ENCODE data around the gene DPP4. TPM values are rescaled to one million over a fixed set of nuclear protein-coding genes. Genes with fewer than 3 reads are reported as not detected.

The DPP4 gene
- total RNA-seq, 1 donor from 2014 or later: 0.82 TPM

DNA sequence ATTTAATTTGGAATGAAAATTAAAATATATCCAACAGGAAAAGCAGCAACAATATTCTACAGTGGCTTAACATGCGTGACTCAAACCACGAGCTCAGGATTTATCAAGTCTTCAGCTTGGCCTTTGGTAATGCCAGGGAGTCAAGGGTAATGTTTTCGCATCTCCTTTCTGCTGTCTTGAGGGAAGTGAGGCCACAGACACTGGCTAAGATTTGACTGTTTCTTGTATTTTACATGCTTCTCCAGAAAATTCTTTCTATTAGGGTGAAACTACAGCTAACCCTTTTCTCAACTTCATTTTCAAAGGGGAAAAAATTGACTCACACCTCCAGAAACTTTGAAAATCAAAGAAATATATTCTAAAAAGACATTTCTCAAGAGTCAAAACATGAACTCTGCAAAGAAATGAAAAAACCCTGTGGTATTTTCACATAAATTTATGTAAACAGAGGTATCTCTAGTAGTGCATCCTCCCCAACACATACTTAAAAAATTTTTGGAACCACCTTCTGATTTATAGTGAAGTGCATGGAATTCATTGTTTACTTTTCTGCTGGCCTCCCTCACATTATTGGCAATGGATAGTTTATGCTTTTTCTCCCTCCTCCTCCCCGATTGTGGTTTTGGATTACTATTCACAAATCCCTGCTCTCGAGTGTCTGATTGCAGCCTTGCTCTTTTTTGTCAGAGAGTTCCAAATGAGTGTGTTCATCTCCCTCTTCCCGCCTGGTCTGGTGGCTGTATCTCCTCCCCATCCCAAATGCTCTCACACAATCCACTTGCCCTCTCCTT is 48.7 kb downstream of the DPP4 start:
- TF ChIP-seq, protein P1, sequence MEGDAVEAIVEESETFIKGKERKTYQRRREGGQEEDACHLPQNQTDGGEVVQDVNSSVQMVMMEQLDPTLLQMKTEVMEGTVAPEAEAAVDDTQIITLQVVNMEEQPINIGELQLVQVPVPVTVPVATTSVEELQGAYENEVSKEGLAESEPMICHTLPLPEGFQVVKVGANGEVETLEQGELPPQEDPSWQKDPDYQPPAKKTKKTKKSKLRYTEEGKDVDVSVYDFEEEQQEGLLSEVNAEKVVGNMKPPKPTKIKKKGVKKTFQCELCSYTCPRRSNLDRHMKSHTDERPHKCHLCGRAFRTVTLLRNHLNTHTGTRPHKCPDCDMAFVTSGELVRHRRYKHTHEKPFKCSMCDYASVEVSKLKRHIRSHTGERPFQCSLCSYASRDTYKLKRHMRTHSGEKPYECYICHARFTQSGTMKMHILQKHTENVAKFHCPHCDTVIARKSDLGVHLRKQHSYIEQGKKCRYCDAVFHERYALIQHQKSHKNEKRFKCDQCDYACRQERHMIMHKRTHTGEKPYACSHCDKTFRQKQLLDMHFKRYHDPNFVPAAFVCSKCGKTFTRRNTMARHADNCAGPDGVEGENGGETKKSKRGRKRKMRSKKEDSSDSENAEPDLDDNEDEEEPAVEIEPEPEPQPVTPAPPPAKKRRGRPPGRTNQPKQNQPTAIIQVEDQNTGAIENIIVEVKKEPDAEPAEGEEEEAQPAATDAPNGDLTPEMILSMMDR (conservative IDR thresholded peaks at IDR 0.05): no peak
- H3K27me3 Mint-ChIP-seq (ENCODE audit: low read depth): no peaks in the 10 kb centered on the region
- no peak overlapping the region for H3K27ac Mint-ChIP-seq (ENCODE audit: unreplicated experiment)
- peaks cover 22% of the 10 kb centered on the region for H3K4me1 Mint-ChIP-seq
- DNase-seq (ENCODE audit: low read depth, low spot score): no peak
- H3K4me3 Mint-ChIP-seq: no peak overlapping the region
- H3K36me3 Mint-ChIP-seq (ENCODE audit: low read depth): no peaks in the 10 kb centered on the region
- no peaks in the 10 kb centered on the region for H3K9me3 Mint-ChIP-seq

DNA sequence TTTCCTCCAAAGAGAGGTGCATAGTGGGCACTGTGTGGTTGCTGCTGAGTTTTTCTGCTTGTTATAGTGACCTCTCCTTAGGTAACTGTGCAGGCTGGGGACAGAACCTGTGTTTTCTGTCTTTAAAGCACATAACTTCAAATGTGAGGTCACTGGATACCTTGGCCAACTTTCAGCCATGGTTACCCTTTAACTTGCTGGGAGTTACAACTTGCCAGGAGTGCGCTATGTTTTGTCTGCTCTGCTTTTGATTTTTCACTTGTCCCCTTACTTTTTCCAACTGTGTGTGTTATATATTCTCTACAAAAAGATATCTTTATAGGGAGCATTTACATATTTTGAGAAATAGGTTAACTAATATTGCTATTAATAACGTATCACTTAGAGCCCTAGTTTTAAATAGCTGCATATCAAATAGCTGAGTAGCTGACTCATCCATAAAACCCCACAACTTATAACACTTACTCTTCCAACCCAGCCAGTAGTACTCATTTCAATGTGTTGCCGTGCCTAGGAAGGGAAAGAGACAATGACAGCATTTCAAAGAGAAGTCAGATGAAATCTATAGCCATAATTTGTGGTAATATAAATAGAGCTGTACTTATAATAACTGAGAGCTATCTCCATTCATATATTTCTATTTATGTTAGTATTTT is 51.6 kb downstream of the DPP4 start:
- no peaks in the 10 kb centered on the region for H3K9me3 Mint-ChIP-seq
- H3K27ac Mint-ChIP-seq (ENCODE audit: unreplicated experiment): no peak overlapping the region
- H3K4me1 Mint-ChIP-seq: peaks cover 7% of the 10 kb centered on the region
- no peak overlapping the region for H3K4me3 Mint-ChIP-seq
- no peaks in the 10 kb centered on the region for H3K27me3 Mint-ChIP-seq (ENCODE audit: low read depth)
- TF ChIP-seq, protein P1 (conservative IDR thresholded peaks at IDR 0.05): no peak
- DNase-seq (ENCODE audit: low read depth, low spot score): no peak
- no peaks in the 10 kb centered on the region for H3K36me3 Mint-ChIP-seq (ENCODE audit: low read depth)

DNA sequence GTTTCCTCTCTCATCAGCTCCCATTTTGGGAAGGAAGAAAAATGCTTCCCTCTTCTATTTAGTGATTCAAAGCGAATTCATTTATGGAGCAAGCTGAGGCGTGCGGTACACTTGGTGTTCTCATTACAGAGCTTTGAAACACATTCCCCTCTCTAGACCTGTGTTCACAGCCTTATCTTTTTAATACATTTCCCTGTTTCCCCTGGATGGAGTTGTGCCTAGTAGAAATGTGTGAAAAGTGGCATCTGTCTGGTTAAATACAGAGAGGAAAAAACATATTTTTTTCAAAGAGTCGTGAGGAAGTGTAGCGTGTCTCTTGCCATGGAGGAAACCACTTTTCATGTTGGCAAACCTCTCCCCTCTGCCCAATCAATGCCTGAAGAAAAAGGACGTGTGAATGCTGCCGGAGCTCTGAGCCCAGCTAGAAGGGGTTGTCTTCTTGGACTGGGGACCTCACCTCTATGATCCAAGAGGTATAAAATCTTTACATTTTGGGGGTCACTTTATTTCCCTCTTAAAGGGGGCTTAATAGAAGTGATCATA is 52.4 kb downstream of the DPP4 start:
- TF ChIP-seq, protein P1 (conservative IDR thresholded peaks at IDR 0.05): no peak
- Mint-ChIP-seq H3K4me3 (no peak overlapping the region), H3K4me1 (peaks cover 11% of the 10 kb centered on the region), H3K27ac (ENCODE audit: unreplicated experiment) (no peak overlapping the region), H3K9me3 (no peaks in the 10 kb centered on the region), H3K36me3 (ENCODE audit: low read depth) (no peaks in the 10 kb centered on the region), H3K27me3 (ENCODE audit: low read depth) (no peaks in the 10 kb centered on the region)
- DNase-seq (ENCODE audit: low read depth, low spot score): no peak

DNA sequence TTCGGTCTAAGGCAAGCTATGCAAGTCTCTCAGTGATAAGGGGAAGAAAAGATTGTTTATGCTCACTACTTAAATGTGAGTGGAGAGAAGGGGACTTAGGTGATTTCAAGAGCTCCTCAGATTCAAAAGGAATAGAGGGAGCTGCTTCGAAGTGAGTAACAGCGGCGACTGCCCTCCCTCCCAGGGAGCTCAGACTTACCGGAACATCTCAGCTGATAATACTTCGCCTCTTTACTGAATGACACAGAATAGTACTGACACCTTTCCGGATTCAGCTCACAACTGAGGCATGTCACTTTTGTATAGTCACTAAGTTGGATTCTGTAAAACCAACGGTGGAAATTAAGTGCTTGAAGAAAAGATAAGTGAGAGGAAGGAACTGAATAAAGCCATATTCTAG is 55.5 kb downstream of the DPP4 start:
- Mint-ChIP-seq H3K27me3 (ENCODE audit: low read depth) (no peaks in the 10 kb centered on the region), H3K4me3 (no peak overlapping the region), H3K27ac (ENCODE audit: unreplicated experiment) (no peak overlapping the region), H3K9me3 (no peaks in the 10 kb centered on the region), H3K36me3 (ENCODE audit: low read depth) (no peaks in the 10 kb centered on the region), H3K4me1 (peaks cover 20% of the 10 kb centered on the region)
- no peak for DNase-seq (ENCODE audit: low read depth, low spot score)
- TF ChIP-seq, protein P1 (conservative IDR thresholded peaks at IDR 0.05): no peak

DNA sequence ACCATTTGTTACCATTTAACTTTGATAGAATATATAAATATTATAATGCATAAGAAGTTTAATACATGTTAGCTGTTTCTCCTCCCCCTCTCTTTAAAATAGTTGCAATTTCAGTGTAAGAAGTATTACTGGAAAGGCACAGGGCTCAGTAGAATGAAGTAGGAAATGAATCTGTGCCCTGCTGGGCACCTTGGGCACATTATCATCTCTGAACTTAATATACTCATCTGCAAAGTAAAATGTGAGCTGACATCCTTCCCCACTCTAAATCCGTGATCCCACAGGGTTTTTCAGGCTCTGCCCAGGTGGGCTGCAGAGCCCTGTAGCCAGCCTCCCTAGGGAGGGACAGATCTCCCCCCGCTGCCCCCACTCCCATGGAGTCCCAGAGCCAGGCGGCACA is 56.8 kb downstream of the DPP4 start:
- Mint-ChIP-seq H3K27me3 (ENCODE audit: low read depth) (no peaks in the 10 kb centered on the region), H3K9me3 (no peaks in the 10 kb centered on the region), H3K4me3 (no peak overlapping the region), H3K4me1 (peaks cover 26% of the 10 kb centered on the region), H3K36me3 (ENCODE audit: low read depth) (no peaks in the 10 kb centered on the region), H3K27ac (ENCODE audit: unreplicated experiment) (no peak overlapping the region)
- TF ChIP-seq, protein P1 (conservative IDR thresholded peaks at IDR 0.05): no peak
- DNase-seq (ENCODE audit: low read depth, low spot score): no peak

All from neural crest cell (in vitro differentiated cells).